Lower lobe of right lung (tissue), 2 donors: ENCODE measurements around the gene TMIGD2. TPM values are rescaled to one million over a fixed set of nuclear protein-coding genes. Genes with fewer than 3 reads are reported as not detected.
"Not testable (repeated sequence)": the region's sequence is repeated elsewhere in the genome, so short reads cannot be mapped to it uniquely, and the experiment has no call there.

Source experiments
- ATAC-seq, 2 donors: fragments of 200-7000 bp; cut with Tn5 transposase; one replicate each; pipeline ENCODE4 v1.9.1; 2020 to 2022; ENCODE audit warnings: mild to moderate bottlenecking in 2 of 2, moderate library complexity in 2 of 2
- DNase-seq: peaks from one replicate; pipeline ENCODE4 v3.0.0-alpha.2; 2020
- H3K27ac ChIP-seq: fragments of 200-600 bp; one replicate; pipeline ENCODE4 v1.8.0; 2022
- H3K27me3 ChIP-seq: fragments of 200-600 bp; one replicate; pipeline ENCODE4 v1.8.0; 2022; ENCODE audit warnings: low read depth
- H3K36me3 ChIP-seq: fragments of 200-600 bp; one replicate; pipeline ENCODE4 v1.8.0; 2022; ENCODE audit warnings: mild to moderate bottlenecking
- H3K4me1 ChIP-seq: fragments of 200-600 bp; one replicate; pipeline ENCODE4 v1.8.0; 2022
- H3K4me3 ChIP-seq: fragments of 200-600 bp; one replicate; pipeline ENCODE4 v1.8.0; 2022; ENCODE audit warnings: mild to moderate bottlenecking
- H3K9me3 ChIP-seq: fragments of 200-600 bp; one replicate; pipeline ENCODE4 v1.8.0; 2022
- intact Hi-C: fragments of 100-400 bp; cut with DNase I; formaldehyde crosslinking; loops from one replicate; pipeline ENCODE4 v1.11.0; 2022
- long read RNA-seq: library from polyadenylated mRNA; unstranded; transcript quantifications from one replicate; pipeline ENCODE4 v2.0.0, GENCODE V29; 2021
- total RNA-seq: library from RNA; stranded (reverse); fragmentation: NEBNext Ultra II Directional; extraction: Animal tissue kit (Norgen Biotek cat#: 25700); gene quantifications from one replicate; pipeline ENCODE4 v1.2.1, GENCODE V29; 2021
- TF ChIP-seq, protein P1 (sequence below): fragments of 200-600 bp; IDR thresholded peaks from one replicate; pipeline ENCODE4 v1.8.0; 2022; ENCODE audit warnings: antibody characterized with exemption, mild to moderate bottlenecking
- donor health status: DM: no; HTN: yes; CAD: no; lungs with severe emphysema.

The TMIGD2 gene
- 1.7 TPM for total RNA-seq
- long read RNA-seq, partial matches to known transcripts, result 1 of 4 reads
- long read RNA-seq, other reads (novel, unspliced or antisense), result 1 of 4 reads

GRCh38 chr19:4302243-4302640 lies at the start of gene TMIGD2:
TMIGD2 (minus strand) TSS chr19:4302389; CDS start chr19:4302385, 4 bp downstream.
- intact Hi-C loops, result no loop called here
- peaks cover 23% of the 10 kb centered on the region for H3K27me3 ChIP-seq
- no peaks in the 10 kb centered on the region for H3K4me1 ChIP-seq
- DNase-seq (no peak), ATAC-seq (no peak)
- H3K4me3 ChIP-seq, result no peak within 1 kb of the TSS
- TF ChIP-seq, protein P1, sequence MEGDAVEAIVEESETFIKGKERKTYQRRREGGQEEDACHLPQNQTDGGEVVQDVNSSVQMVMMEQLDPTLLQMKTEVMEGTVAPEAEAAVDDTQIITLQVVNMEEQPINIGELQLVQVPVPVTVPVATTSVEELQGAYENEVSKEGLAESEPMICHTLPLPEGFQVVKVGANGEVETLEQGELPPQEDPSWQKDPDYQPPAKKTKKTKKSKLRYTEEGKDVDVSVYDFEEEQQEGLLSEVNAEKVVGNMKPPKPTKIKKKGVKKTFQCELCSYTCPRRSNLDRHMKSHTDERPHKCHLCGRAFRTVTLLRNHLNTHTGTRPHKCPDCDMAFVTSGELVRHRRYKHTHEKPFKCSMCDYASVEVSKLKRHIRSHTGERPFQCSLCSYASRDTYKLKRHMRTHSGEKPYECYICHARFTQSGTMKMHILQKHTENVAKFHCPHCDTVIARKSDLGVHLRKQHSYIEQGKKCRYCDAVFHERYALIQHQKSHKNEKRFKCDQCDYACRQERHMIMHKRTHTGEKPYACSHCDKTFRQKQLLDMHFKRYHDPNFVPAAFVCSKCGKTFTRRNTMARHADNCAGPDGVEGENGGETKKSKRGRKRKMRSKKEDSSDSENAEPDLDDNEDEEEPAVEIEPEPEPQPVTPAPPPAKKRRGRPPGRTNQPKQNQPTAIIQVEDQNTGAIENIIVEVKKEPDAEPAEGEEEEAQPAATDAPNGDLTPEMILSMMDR, result no peak
- no peak within 1 kb of the TSS for H3K27ac ChIP-seq
- H3K9me3 ChIP-seq, result no peaks in the 10 kb centered on the region
- no peaks in the 10 kb centered on the region for H3K36me3 ChIP-seq

DNA sequence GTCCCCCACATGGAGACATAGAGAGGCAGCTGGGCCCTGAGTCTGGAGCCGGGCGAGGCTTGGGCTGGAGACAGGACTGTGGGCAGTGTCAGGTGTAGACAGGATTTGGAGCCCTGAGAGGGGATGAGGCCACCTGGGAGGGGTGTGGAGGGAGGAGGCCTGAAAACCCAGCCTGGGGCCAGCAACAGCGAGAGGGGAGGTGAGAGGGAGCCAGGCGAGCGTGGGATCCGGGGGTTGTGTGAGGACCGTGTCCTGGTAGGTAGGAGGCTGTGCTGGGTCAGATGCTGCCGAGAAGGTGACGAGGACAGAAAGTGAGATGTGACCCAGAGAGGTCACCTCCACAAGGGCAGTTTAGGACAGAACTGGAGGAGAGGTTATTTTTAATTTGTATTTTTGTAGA lies 48.5 kb upstream of the TMIGD2 start:
- Histone ChIP-seq H3K27me3 (no peaks in the 10 kb centered on the region), H3K27ac (no peak overlapping the region), H3K4me3 (no peak overlapping the region), H3K36me3 (peaks cover 27% of the 10 kb centered on the region), H3K4me1 (no peaks in the 10 kb centered on the region), H3K9me3 (no peaks in the 10 kb centered on the region)
- no peak for ATAC-seq
- TF ChIP-seq, protein P1, result no peak
- intact Hi-C loops, result no loop called here
- DNase-seq, result no peak

DNA sequence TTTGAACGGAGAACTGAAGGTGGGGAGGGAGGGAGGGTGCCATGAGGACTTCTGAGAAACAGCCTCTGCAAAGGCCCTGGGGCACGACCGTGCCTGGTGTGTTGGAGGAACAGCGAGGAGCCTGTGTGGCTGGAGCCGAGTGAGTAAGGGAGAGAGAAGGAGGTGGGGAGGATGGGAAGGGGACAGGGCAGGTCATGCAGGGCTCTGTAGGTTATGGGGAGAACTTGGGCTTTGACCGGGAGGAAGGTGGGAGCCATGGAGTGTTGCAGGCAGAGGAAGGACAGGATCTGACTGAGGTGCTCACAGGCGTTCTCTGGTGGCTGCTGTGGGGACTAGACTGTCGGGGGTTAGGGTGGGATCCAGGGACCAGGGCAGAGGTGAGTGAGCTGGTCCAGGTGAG lies 47.9 kb upstream of the TMIGD2 start:
- intact Hi-C loops, result no loop called here
- H3K4me1 ChIP-seq, result no peaks in the 10 kb centered on the region
- no peaks in the 10 kb centered on the region for H3K9me3 ChIP-seq
- ATAC-seq (no peak), DNase-seq (no peak)
- H3K27me3 ChIP-seq, result no peaks in the 10 kb centered on the region
- peaks cover 26% of the 10 kb centered on the region for H3K36me3 ChIP-seq
- no peak overlapping the region for H3K27ac ChIP-seq
- no peak overlapping the region for H3K4me3 ChIP-seq
- TF ChIP-seq, protein P1, result no peak

DNA sequence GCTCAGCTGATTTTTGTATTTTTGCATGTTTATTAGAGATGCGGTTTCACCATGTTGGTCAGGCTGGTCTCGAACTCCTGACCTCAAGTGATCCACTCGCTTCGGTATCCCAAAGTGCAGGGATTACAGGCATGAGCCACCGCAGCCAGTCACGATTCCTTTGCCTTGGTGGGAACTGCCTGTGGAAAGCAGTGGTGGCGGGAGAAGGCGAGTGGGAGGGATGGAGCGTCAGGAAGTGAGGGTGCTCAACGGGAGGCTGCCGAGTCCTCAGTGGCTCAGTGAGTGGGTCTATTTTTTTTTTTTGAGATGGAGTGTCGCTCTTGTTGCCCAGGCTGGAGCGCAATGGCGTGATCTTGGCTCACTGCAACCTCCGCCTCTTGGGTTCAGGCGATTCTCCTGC lies 47.0 kb upstream of the TMIGD2 start:
- peaks cover 21% of the 10 kb centered on the region for H3K36me3 ChIP-seq
- H3K27me3 ChIP-seq, DNase-seq, H3K9me3 ChIP-seq, H3K4me3 ChIP-seq, ATAC-seq, H3K4me1 ChIP-seq, intact Hi-C loops, H3K27ac ChIP-seq: not testable (repeated sequence)

GRCh38 chr19:4347521-4347920 lies 45.3 kb upstream of the TMIGD2 start:
- H3K27me3 ChIP-seq, result no peaks in the 10 kb centered on the region
- intact Hi-C loops, result no loop called here
- TF ChIP-seq, protein P1, result no peak
- H3K4me3 ChIP-seq, result no peak overlapping the region
- H3K27ac ChIP-seq, result no peak overlapping the region
- H3K36me3 ChIP-seq, result peaks cover 15% of the 10 kb centered on the region
- DNase-seq (no peak), ATAC-seq (no peak)
- peaks cover 8% of the 10 kb centered on the region for H3K4me1 ChIP-seq
- no peaks in the 10 kb centered on the region for H3K9me3 ChIP-seq

GRCh38 chr19:4346020-4346383 lies 43.8 kb upstream of the TMIGD2 start:
- Histone ChIP-seq H3K4me1 (peaks cover 13% of the 10 kb centered on the region), H3K4me3 (no peak overlapping the region), H3K27me3 (no peaks in the 10 kb centered on the region), H3K36me3 (peaks cover 15% of the 10 kb centered on the region), H3K27ac (no peak overlapping the region), H3K9me3 (no peaks in the 10 kb centered on the region)
- intact Hi-C loops, result no loop called here
- DNase-seq (no peak), ATAC-seq (no peak)
- TF ChIP-seq, protein P1, result no peak
